Transverse colon (tissue), 4 donors: ENCODE results near the gene YRDC. TPM values are rescaled to one million over a fixed set of nuclear protein-coding genes. Genes with fewer than 3 reads are reported as not detected.

Experiments
- DNase-seq: peaks from one replicate; pipeline ENCODE4 v3.0.0-alpha.2; 2019
- H3K27ac ChIP-seq, 4 donors: fragments of 200-600 bp; sonication (generic); 2 replicates each; pipeline ENCODE4 v1.5.1; 2016 to 2018; ENCODE audit warnings: inconsistent platforms in 4 of 4
- H3K27me3 ChIP-seq: fragments of 200-600 bp; sonication (generic); 2 replicates; pipeline ENCODE4 v1.5.1; 2017; ENCODE audit warnings: inconsistent platforms
- H3K36me3 ChIP-seq, 4 donors: fragments of 200-600 bp; sonication (generic); 2 replicates each; pipeline ENCODE4 v1.5.1; 2017 to 2019; ENCODE audit warnings: inconsistent platforms in 4 of 4
- H3K4me1 ChIP-seq, 4 donors: fragments of 200-600 bp; sonication (generic); 2 replicates each; pipeline ENCODE4 v1.5.1; 2017 to 2020; ENCODE audit warnings: inconsistent platforms in 4 of 4
- H3K4me3 ChIP-seq, 4 donors: fragments of 200-600 bp; sonication (generic); 1 replicate in 1 of 4; 2 replicates in 3 of 4; pipeline versions ENCODE4 v1.5.1 to v1.6.1; 2017 to 2019; ENCODE audit warnings: inconsistent platforms in 4 of 4
- H3K9me3 ChIP-seq, 2 donors: fragments of 200-600 bp; sonication (generic); 2 replicates each; pipeline ENCODE4 v1.5.1; 2017 to 2019; ENCODE audit warnings: inconsistent platforms in 2 of 2
- CTCF ChIP-seq, 5 experiments: fragments of 200-600 bp in 3 of 5; fragments of 450-650 bp in 2 of 5; sonication (generic) in 3 of 5; IDR thresholded peaks; 1 replicate in 2 of 5; 2 replicates in 3 of 5; pipeline ENCODE4 v1.5.1; 2016 to 2017; ENCODE audit warnings: antibody characterized with exemption in 5 of 5, inconsistent platforms in 3 of 5, mild to moderate bottlenecking in 2 of 5, moderate library complexity in 1 of 5
- EP300 ChIP-seq: sonication (generic); formaldehyde crosslinking; IDR thresholded peaks from one replicate; pipeline ENCODE4 v1.6.1; 2017; ENCODE audit warnings: antibody characterized with exemption, low read depth
- POLR2A ChIP-seq: fragments of 450-650 bp; IDR thresholded peaks from one replicate; pipeline ENCODE4 v1.6.1; 2016; ENCODE audit warnings: antibody characterized with exemption, mild to moderate bottlenecking, moderate library complexity
- POLR2AphosphoS5 ChIP-seq, 3 donors: sonication (generic); formaldehyde crosslinking; IDR thresholded peaks; one replicate each; pipeline ENCODE4 v1.6.1; 2016; ENCODE audit warnings: antibody characterized with exemption in 3 of 3
- WGBS, 2 donors: methylation state at CpG; one replicate each; pipeline ENCODE4 v1.1.5; 2018; ENCODE audit warnings: low coverage in 1 of 2; 5-methylcytosine and 5-hydroxymethylcytosine counted together
- in situ Hi-C, 4 donors: fragments of 200-750 bp; cut with MboI; loops; one replicate each; pipeline versions ENCODE4 v1.15.0 to v1.15.1; 2017; ENCODE audit warnings: low sequenced_read_pairs in 3 of 4, low pct_ligation_motif_present in 1 of 4, low pct_unique_long_range_greater_than_20kb in 1 of 4
- intact Hi-C: fragments of 100-400 bp; cut with DNase I; formaldehyde crosslinking; loops from one replicate; pipeline ENCODE4 v1.15.1; 2023; ENCODE audit warnings: low total_unique reads
- total RNA-seq, 4 donors: library from RNA; depleted of rRNA; stranded (reverse); fragments of >200 nt; gene quantifications; one replicate each; pipeline ENCODE4 v1.1.0, GENCODE V29; 2016

Gene YRDC
- total RNA-seq, 4 donors from 2014 or later: 3.4 to 17.2 (median 11.6) TPM

GRCh38 chr1:37767488-37767887, 40.5 kb downstream of the YRDC start:
- in situ Hi-C loops: no loop called here
- TF ChIP-seq POLR2A (no peak), CTCF (IDR thresholded peaks at IDR 0.05) (no peak), POLR2AphosphoS5 (IDR thresholded peaks at IDR 0.05) (no peak), EP300 (no peak)
- no peaks in the 10 kb centered on the region for H3K9me3 ChIP-seq
- 18% methylated on average over 2 of the region's 2 CpGs; no CpG with 5 or more reads in 1 of the 2 donors for WGBS, 2 donors
- H3K27me3 ChIP-seq: peaks cover 74% of the 10 kb centered on the region
- no peaks in the 10 kb centered on the region for H3K36me3 ChIP-seq
- intact Hi-C loops: no loop called here
- H3K4me1 ChIP-seq: peaks cover 0 to 5% (median 0%) of the 10 kb centered on the region in 4 donors
- H3K27ac ChIP-seq: no peak overlapping the region
- no peak for DNase-seq
- no peak overlapping the region for H3K4me3 ChIP-seq

DNA sequence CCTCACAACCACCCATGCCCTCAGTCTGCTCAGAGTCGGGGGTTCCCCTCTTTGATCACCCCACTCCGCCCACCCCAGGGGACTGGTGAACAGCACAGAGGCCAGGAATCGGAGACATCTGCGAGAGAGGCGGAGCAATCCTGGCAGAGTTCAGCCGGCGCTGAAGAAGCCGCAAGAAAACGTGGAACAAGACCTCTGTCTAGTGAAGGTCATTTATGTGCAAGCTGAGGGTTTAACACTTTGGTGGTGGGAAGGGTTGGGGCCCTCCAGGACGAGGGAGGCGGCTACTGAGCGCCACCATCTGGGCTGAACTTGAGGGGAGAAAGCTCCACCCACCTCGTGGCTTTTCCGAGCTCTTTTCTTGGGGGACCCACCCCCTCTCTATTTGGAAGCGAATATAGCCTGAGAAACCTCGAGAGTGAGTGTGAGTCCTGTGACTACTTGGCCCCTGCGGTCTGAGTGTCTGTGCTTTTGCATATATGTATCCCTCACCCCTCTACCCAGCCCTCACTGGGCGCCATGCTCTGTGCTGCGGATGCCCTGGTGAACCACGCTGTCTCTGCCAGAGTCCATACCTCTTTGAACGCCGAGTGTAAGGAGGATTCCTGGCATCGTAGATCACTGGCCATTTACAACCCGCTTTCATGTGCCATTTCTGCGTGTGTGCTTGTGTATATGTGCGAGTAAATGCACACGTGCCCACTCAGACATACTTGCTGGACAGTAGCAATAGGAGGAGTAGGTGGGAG, 41.9 kb downstream of the YRDC start:
- no peak overlapping the region for H3K27ac ChIP-seq
- no peaks in the 10 kb centered on the region for H3K9me3 ChIP-seq
- intact Hi-C loops (no loop called here), in situ Hi-C loops (no loop called here)
- H3K36me3 ChIP-seq: no peaks in the 10 kb centered on the region
- TF ChIP-seq EP300 (no peak), POLR2AphosphoS5 (IDR thresholded peaks at IDR 0.05) (no peak), POLR2A (no peak)
- WGBS, 2 donors: 8 to 22% methylated on average over 4 to 27 of the region's 27 CpGs
- H3K4me3 ChIP-seq: no peak overlapping the region
- DNase-seq: no peak
- H3K27me3 ChIP-seq: peaks cover 88% of the 10 kb centered on the region
- H3K4me1 ChIP-seq: peaks cover 0 to 5% (median 0%) of the 10 kb centered on the region in 4 donors

GRCh38 chr1:37764888-37765441, 43.0 kb downstream of the YRDC start, which contains the start of gene EPHA10:
Gene EPHA10, minus strand, starts transcription at chr1:37765120. Its CDS starts 54 bp downstream, at chr1:37765066.
- WGBS, 2 donors: 12 to 30% methylated on average over 8 to 30 of the region's 33 CpGs

DNA sequence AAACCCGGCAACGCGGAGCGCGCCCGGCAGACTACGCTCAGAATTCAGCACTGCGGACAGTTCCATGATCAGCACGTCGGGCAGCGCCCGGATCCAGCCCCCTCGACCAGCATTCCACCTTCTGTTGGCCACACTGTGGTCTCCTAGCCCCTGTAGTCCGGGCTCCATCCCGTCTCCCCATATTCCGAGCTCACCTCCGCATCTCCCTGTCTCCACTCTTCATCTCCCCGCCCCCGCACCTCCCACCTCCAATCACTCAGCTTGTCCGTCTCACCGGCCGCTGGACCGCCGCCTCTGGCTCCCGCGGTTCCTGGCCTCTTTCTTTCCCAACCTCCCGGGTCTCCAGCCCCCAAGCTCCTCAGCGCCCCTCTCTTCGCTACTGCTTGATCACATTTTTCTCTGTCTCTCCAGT, 43.6 kb downstream of the YRDC start:
- DNase-seq: no peak
- no peak overlapping the region for H3K27ac ChIP-seq
- intact Hi-C loops (no loop called here), in situ Hi-C loops (no loop called here)
- H3K27me3 ChIP-seq: peaks cover 98% of the 10 kb centered on the region
- no peaks in the 10 kb centered on the region for H3K9me3 ChIP-seq
- 10 to 17% methylated on average over 9 to 29 of the region's 29 CpGs for WGBS, 2 donors
- H3K4me3 ChIP-seq: no peak overlapping the region
- TF ChIP-seq EP300 (no peak), CTCF (IDR thresholded peaks at IDR 0.05) (no peak)
- peaks cover 0 to 5% (median 0%) of the 10 kb centered on the region in 4 donors for H3K4me1 ChIP-seq
- H3K36me3 ChIP-seq: no peaks in the 10 kb centered on the region

More at GRCh38 chr1:37764888-37765441, 43.0 kb downstream of the YRDC start, which contains the start of gene EPHA10:
- Histone ChIP-seq H3K4me1 (peaks cover 0 to 5% (median 0%) of the 10 kb centered on the region in 4 donors), H3K36me3 (no peaks in the 10 kb centered on the region), H3K9me3 (no peaks in the 10 kb centered on the region), H3K4me3 (no peak within 1 kb of the TSS), H3K27ac (no peak within 1 kb of the TSS), H3K27me3 (peaks cover 97% of the 10 kb centered on the region)
- in situ Hi-C loops (no loop called here), intact Hi-C loops (no loop called here)
- no peak for DNase-seq
- TF ChIP-seq CTCF (IDR thresholded peaks at IDR 0.05) (no peak), POLR2AphosphoS5 (IDR thresholded peaks at IDR 0.05) (no peak), POLR2A (no peak), EP300 (no peak)
